WTC11 (cell line): Measurements from ENCODE around the gene PROK2.

Experiments used
- CTCF ChIP-seq: fragments of 200-600 bp; IDR thresholded peaks from 2 replicates; pipeline ENCODE4 v1.8.0; 2022; ENCODE audit warnings: antibody characterized with exemption
- KAT7 ChIP-seq: sonication (generic); formaldehyde crosslinking; IDR thresholded peaks from 2 replicates; pipeline ENCODE4 v1.8.1; 2023; ENCODE audit warnings: missing genetic modification reagents, mild to moderate bottlenecking, borderline replicate concordance
- TF ChIP-seq, protein P1 (sequence below): sonication (generic); formaldehyde crosslinking; IDR thresholded peaks from 2 replicates; pipeline ENCODE4 v1.8.0; 2022; ENCODE audit warnings: mild to moderate bottlenecking, missing genetic modification reagents
- TF ChIP-seq, protein P2 (sequence below): sonication (generic); formaldehyde crosslinking; IDR thresholded peaks from 2 replicates; pipeline ENCODE4 v1.8.1; 2023; ENCODE audit warnings: mild to moderate bottlenecking, missing genetic modification reagents, moderate library complexity

DNA sequence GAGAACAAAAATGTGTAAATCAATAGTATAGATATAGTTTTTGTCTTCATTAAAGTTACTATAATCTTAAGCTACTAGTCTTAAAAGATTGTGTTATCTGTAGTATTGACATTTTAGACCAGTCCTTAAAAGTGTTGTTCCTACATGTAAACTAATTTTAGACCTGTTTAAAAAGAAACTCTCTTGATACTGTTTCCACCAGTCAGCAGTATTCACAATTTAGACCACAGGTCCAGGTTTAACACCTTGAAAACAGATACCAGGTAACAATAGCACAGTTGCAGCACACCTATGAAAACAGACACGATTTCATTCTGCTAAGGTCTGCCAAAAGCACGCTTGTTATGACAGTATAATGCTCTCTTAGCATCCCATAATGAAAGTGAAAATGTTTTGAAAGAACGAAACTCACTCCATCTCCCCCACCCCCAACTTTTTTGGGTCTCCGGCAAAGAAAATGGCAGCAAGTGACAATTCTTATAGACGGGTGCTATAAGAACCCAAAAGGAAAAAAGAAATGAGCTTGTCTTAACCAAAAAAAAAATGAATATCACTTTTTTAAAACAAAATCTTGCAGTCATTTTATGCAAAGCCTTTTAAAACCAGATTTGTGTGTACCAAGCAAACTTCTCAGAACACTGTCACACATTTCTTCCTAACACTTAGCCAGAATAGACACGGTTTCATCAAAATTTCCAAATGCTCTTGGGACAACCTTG is 61.3 kb downstream of the PROK2 start:
- TF ChIP-seq, protein P1, sequence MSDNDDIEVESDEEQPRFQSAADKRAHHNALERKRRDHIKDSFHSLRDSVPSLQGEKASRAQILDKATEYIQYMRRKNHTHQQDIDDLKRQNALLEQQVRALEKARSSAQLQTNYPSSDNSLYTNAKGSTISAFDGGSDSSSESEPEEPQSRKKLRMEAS (CRISPR knock-in tag), result no peak
- TF ChIP-seq CTCF (no peak), KAT7 (CRISPR knock-in tag) (no peak)
- TF ChIP-seq, protein P2, sequence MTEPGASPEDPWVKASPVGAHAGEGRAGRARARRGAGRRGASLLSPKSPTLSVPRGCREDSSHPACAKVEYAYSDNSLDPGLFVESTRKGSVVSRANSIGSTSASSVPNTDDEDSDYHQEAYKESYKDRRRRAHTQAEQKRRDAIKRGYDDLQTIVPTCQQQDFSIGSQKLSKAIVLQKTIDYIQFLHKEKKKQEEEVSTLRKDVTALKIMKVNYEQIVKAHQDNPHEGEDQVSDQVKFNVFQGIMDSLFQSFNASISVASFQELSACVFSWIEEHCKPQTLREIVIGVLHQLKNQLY (CRISPR knock-in tag), result no peak
